Osteocyte (in vitro differentiated cells): ENCODE data around the gene PALS2. TPM values are rescaled to one million over a fixed set of nuclear protein-coding genes. Genes with fewer than 3 reads are reported as not detected.

Experiments used
- DNase-seq: peaks from one replicate; pipeline ENCODE4 v3.0.0; 2021; ENCODE audit warnings: mixed read lengths; ENCODE audit not compliant: unreplicated experiment; ENCODE audit errors: extremely low spot score
- H3K27ac Mint-ChIP-seq: one replicate; pipeline ENCODE4 v1.8.0; 2021; ENCODE audit warnings: mild to moderate bottlenecking, mixed read lengths; ENCODE audit not compliant: unreplicated experiment
- H3K27me3 Mint-ChIP-seq: one replicate; pipeline ENCODE4 v1.8.0; 2021; ENCODE audit warnings: mixed read lengths; ENCODE audit not compliant: unreplicated experiment
- H3K36me3 Mint-ChIP-seq: one replicate; pipeline ENCODE4 v1.8.0; 2021; ENCODE audit warnings: mixed read lengths; ENCODE audit not compliant: unreplicated experiment
- H3K4me1 Mint-ChIP-seq: one replicate; pipeline ENCODE4 v1.8.0; 2021; ENCODE audit warnings: mixed read lengths; ENCODE audit not compliant: unreplicated experiment
- H3K4me3 Mint-ChIP-seq: one replicate; pipeline ENCODE4 v1.8.0; 2021; ENCODE audit warnings: mild to moderate bottlenecking, moderate library complexity, mixed read lengths; ENCODE audit not compliant: unreplicated experiment
- H3K9me3 Mint-ChIP-seq: one replicate; pipeline ENCODE4 v1.8.0; 2021; ENCODE audit warnings: mixed read lengths; ENCODE audit not compliant: unreplicated experiment
- CTCF ChIP-seq: fragments of 200-600 bp; sonication (generic); IDR thresholded peaks from 2 replicates; pipeline ENCODE4 v1.5.0; 2021; ENCODE audit warnings: antibody characterized with exemption, mild to moderate bottlenecking, moderate library complexity
- total RNA-seq: library from RNA; stranded (reverse); gene quantifications from 2 replicates; pipeline ENCODE4 v1.2.1, GENCODE V29; 2021

PALS2 gene
- total RNA-seq, 1 donor from 2014 or later, result 15.7 TPM

DNA sequence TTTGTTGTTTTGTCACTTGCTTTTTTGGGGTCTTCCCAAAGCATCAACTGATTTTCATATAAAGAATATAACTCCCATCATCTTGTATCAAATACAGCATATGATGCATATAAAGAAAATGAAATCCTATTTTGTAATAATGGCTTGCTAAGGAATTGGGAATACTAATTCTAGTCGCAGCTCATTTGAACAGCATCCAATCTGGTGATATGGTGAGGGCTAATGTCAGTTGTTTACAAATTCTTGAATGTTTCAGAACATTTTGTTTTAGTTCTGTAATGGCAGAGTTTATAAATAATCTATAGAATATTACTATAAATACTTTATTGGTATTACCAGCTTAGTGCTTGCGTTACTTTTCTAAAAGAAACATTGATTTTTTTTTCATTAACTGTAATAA lies 8.9 kb downstream of the PALS2 start:
- Mint-ChIP-seq H3K9me3 (no peaks in the 10 kb centered on the region), H3K36me3 (no peaks in the 10 kb centered on the region), H3K4me3 (no peak overlapping the region), H3K27me3 (no peaks in the 10 kb centered on the region), H3K4me1 (no peaks in the 10 kb centered on the region), H3K27ac (no peak overlapping the region)
- DNase-seq, result no peak
- no peak for TF ChIP-seq CTCF

DNA sequence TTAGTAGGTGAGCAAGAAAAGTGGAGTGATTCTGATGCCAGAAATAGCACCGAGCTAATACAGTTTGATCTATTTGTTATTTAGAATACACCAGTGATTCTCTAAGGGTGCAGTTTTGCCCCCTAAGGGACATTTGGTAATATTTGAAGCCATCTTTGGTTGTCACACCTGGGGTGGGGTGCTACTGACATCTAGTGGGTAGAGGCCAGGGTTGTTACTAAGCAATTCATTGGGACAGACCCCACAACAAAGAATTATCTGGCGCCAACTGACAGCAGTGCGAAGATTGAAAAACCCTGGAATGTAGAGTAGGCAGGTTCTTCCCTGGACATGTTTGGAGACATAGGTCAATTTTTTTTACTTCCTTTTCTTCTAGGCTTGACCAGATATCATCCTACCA lies 14.6 kb downstream of the PALS2 start:
- H3K4me3 Mint-ChIP-seq, result no peak overlapping the region
- H3K27ac Mint-ChIP-seq, result no peak overlapping the region
- DNase-seq, result no peak
- no peaks in the 10 kb centered on the region for H3K9me3 Mint-ChIP-seq
- H3K27me3 Mint-ChIP-seq, result no peaks in the 10 kb centered on the region
- peak; percentile 45 for TF ChIP-seq CTCF
- no peaks in the 10 kb centered on the region for H3K36me3 Mint-ChIP-seq
- no peaks in the 10 kb centered on the region for H3K4me1 Mint-ChIP-seq

GRCh38 chr7:24591152-24591551 lies 17.9 kb downstream of the PALS2 start:
- Mint-ChIP-seq H3K27me3 (no peaks in the 10 kb centered on the region), H3K36me3 (no peaks in the 10 kb centered on the region), H3K9me3 (no peaks in the 10 kb centered on the region), H3K27ac (no peak overlapping the region), H3K4me1 (no peaks in the 10 kb centered on the region), H3K4me3 (no peak overlapping the region)
- TF ChIP-seq CTCF, result no peak
- no peak for DNase-seq

DNA sequence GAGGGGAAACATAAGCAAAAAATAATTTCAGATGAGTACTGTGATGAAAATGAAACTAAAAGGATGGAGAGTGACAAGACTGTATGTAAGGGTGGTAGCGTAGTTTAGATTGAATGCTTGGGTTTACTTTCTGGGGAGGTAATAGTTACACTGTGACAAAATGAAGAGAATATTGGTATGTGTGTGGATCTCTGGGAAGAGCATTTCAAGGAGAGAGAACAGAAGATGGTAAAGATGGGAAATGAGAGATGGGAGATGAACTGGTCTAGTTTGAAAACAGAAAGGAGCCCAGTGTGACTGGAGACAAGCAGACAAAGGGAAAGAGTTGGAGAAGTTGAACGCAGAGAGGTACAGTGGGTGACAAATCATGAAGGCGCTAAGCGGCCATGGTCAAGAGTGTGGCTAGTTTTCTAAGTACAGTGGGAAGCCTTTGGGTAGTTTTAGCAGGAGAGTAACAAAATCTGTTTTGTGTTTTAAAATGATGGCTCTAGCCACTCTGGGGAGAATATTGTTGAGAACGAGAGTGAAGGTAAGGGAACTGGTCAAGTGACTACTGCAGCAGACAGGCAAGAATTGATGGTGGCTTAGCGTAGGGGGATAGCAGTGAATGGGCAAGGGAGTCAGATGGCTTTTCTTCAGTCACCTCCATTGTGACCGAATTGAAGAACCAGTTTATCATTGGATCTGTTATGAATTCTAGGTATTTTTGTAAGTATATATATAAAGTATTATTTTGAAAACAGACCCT lies 22.6 kb downstream of the PALS2 start:
- no peaks in the 10 kb centered on the region for H3K4me1 Mint-ChIP-seq
- no peak overlapping the region for H3K4me3 Mint-ChIP-seq
- no peak overlapping the region for H3K27ac Mint-ChIP-seq
- no peaks in the 10 kb centered on the region for H3K36me3 Mint-ChIP-seq
- no peak for TF ChIP-seq CTCF
- no peaks in the 10 kb centered on the region for H3K27me3 Mint-ChIP-seq
- DNase-seq, result no peak
- H3K9me3 Mint-ChIP-seq, result no peaks in the 10 kb centered on the region

GRCh38 chr7:24597014-24597413 lies 23.8 kb downstream of the PALS2 start:
- H3K9me3 Mint-ChIP-seq, result no peaks in the 10 kb centered on the region
- no peak for DNase-seq
- H3K27ac Mint-ChIP-seq, result no peak overlapping the region
- no peak for TF ChIP-seq CTCF
- H3K4me3 Mint-ChIP-seq, result no peak overlapping the region
- no peaks in the 10 kb centered on the region for H3K36me3 Mint-ChIP-seq
- no peaks in the 10 kb centered on the region for H3K27me3 Mint-ChIP-seq
- peaks cover 2% of the 10 kb centered on the region for H3K4me1 Mint-ChIP-seq
